H1 (cell line): Measurements from ENCODE around the gene DHRS12. TPM values are rescaled to one million over a fixed set of nuclear protein-coding genes. Genes with fewer than 3 reads are reported as not detected.
A peak's percentile ranks its signal among the peaks of the same experiment; 100 is the strongest.

ENCODE experiments used
- CTCF ChIA-PET: fragments of 300-600 bp; sonication (Branson Sonifier 250); formaldehyde crosslinking; loops from one replicate; lab custom pipeline; 2021; ENCODE audit not compliant: partially characterized antibody; lab: Charles Lee
- POLR2A ChIA-PET: fragments of 300-600 bp; sonication (Branson Sonifier 250); formaldehyde crosslinking; loops from one replicate; lab custom pipeline; 2021; ENCODE audit warnings: inconsistent platforms; ENCODE audit not compliant: partially characterized antibody; lab: Charles Lee
- DNase-seq, 2 experiments: peaks; one replicate each; pipeline versions ENCODE4 v3.0.0 to v3.0.0-alpha.2; 2010 to 2022; ENCODE audit warnings: low spot score in 2 of 2, low read depth in 1 of 2, mixed read lengths in 1 of 2
- FAIRE-seq: peaks from 2 replicates; lab custom pipeline; 2011; peaks lifted over from hg19 to GRCh38; lab: Jason Lieb, UNC
- H2AFZ ChIP-seq: 2 replicates; pipeline ENCODE4 v1.8.1; 2012; ENCODE audit warnings: low read length, inconsistent platforms
- H2AK5ac ChIP-seq: 2 replicates; pipeline ENCODE4 v1.6.1; 2013; ENCODE audit warnings: low read depth, low read length
- H2BK120ac ChIP-seq: replicated peaks from 2 replicates; pipeline ENCODE3; 2013; ENCODE audit warnings: low read depth, low read length, inconsistent platforms
- H2BK12ac ChIP-seq: 2 replicates; pipeline ENCODE4 v1.6.1; 2013; ENCODE audit warnings: low read depth, low read length
- H2BK15ac ChIP-seq: 2 replicates; pipeline ENCODE4 v1.6.1; 2013; ENCODE audit warnings: low read length
- H2BK20ac ChIP-seq: 2 replicates; pipeline ENCODE4 v1.6.1; 2013; ENCODE audit warnings: low read length
- H2BK5ac ChIP-seq: 2 replicates; pipeline ENCODE4 v1.6.1; 2013; ENCODE audit warnings: low read depth, low read length
- H3K14ac ChIP-seq: 2 replicates; pipeline ENCODE4 v1.6.1; 2013; ENCODE audit warnings: inconsistent platforms; ENCODE audit not compliant: insufficient read length
- H3K18ac ChIP-seq: 2 replicates; pipeline ENCODE4 v1.6.1; 2013; ENCODE audit warnings: low read length; ENCODE audit errors: extremely low read depth
- H3K23ac ChIP-seq: 2 replicates; pipeline ENCODE4 v1.6.1; 2013; ENCODE audit warnings: inconsistent platforms; ENCODE audit not compliant: insufficient read length
- H3K23me2 ChIP-seq: 2 replicates; pipeline ENCODE4 v1.6.1; 2013; ENCODE audit warnings: low read depth, low read length
- H3K27ac ChIP-seq: 2 replicates; pipeline ENCODE4 v1.6.1; 2011; ENCODE audit warnings: low read depth, low read length, inconsistent platforms
- H3K27me3 ChIP-seq, 4 experiments: replicated peaks in 1 of 4; 1 replicate in 1 of 4; 2 replicates in 3 of 4; pipeline versions ENCODE4 v1.6.1 to v1.8.1; 2011 to 2013; ENCODE audit warnings: low read length in 3 of 4, mild to moderate bottlenecking in 3 of 4, inconsistent platforms in 2 of 4, mixed read lengths in 2 of 4, moderate library complexity in 1 of 4; ENCODE audit not compliant: control insufficient read depth in 3 of 4, insufficient read depth in 3 of 4; ENCODE audit errors: extremely low read depth in 1 of 4
- H3K36me3 ChIP-seq, 4 experiments: 2 replicates each; pipeline versions ENCODE4 v1.6.1 to v1.8.1; 2011 to 2013; ENCODE audit warnings: mild to moderate bottlenecking in 4 of 4, low read length in 3 of 4, moderate library complexity in 2 of 4, control low read depth in 1 of 4, inconsistent platforms in 1 of 4; ENCODE audit not compliant: insufficient read depth in 4 of 4, control insufficient read depth in 2 of 4
- H3K4ac ChIP-seq: replicated peaks from 2 replicates; pipeline ENCODE3; 2013; ENCODE audit warnings: low read length, low read depth, mixed read lengths, inconsistent platforms; ENCODE audit not compliant: insufficient read length
- H3K4me1 ChIP-seq, 4 experiments: replicated peaks in 1 of 4; 1 replicate in 1 of 4; 2 replicates in 3 of 4; pipeline versions ENCODE4 v1.6.1 to v1.8.1; 2011 to 2013; ENCODE audit warnings: low read length in 3 of 4, inconsistent platforms in 2 of 4, mixed read lengths in 1 of 4; ENCODE audit not compliant: insufficient read depth in 4 of 4, control insufficient read depth in 3 of 4
- H3K4me2 ChIP-seq, 2 experiments: 2 replicates each; pipeline versions ENCODE4 v1.6.1 to v1.8.1; 2011 to 2013; ENCODE audit warnings: low read depth in 2 of 2, low read length in 2 of 2, control low read depth in 1 of 2, inconsistent platforms in 1 of 2, mild to moderate bottlenecking in 1 of 2; ENCODE audit not compliant: insufficient read depth in 1 of 2
- H3K4me3 ChIP-seq, 4 experiments: fragments of 200-600, 300-600 bp in 1 of 4; sonication (generic), shearing (Covaris generic), sonication (Bioruptor Twin) in 1 of 4; 2 replicates each; pipeline versions ENCODE4 v1.5.1 to v1.8.1; 2011 to 2016; ENCODE audit warnings: low read length in 4 of 4, low read depth in 3 of 4, control low read depth in 2 of 4, inconsistent platforms in 2 of 4, mild to moderate bottlenecking in 2 of 4, mixed read lengths in 1 of 4, moderate library complexity in 1 of 4; ENCODE audit not compliant: insufficient read depth in 2 of 4; ENCODE audit errors: extremely low read depth in 1 of 4
- H3K56ac ChIP-seq: replicated peaks from 2 replicates; pipeline ENCODE3; 2013; ENCODE audit warnings: low read depth, mild to moderate bottlenecking, mixed read lengths, low read length, inconsistent platforms; ENCODE audit not compliant: insufficient read length
- H3K79me1 ChIP-seq: 2 replicates; pipeline ENCODE4 v1.6.1; 2013; ENCODE audit warnings: low read depth, low read length, control low read depth
- H3K79me2 ChIP-seq, 2 experiments: 2 replicates each; pipeline versions ENCODE4 v1.6.1 to v1.8.1; 2012 to 2013; ENCODE audit warnings: low read length in 2 of 2, mild to moderate bottlenecking in 2 of 2, inconsistent platforms in 1 of 2; ENCODE audit not compliant: insufficient read depth in 2 of 2, control insufficient read depth in 1 of 2
- H3K9ac ChIP-seq, 4 experiments: replicated peaks in 1 of 4; 1 replicate in 1 of 4; 2 replicates in 3 of 4; pipeline versions ENCODE4 v1.6.1 to v1.8.1; 2011 to 2013; ENCODE audit warnings: low read depth in 3 of 4, low read length in 3 of 4, control low read depth in 2 of 4, mild to moderate bottlenecking in 2 of 4, moderate library complexity in 2 of 4, inconsistent platforms in 1 of 4; ENCODE audit errors: extremely low read depth in 1 of 4
- H3K9me3 ChIP-seq, 2 experiments: 2 replicates each; pipeline versions ENCODE4 v1.6.1 to v1.8.1; 2012 to 2013; ENCODE audit warnings: mild to moderate bottlenecking in 2 of 2, moderate library complexity in 2 of 2, control low read depth in 1 of 2, inconsistent platforms in 1 of 2, low read depth in 1 of 2, low read length in 1 of 2, mixed read lengths in 1 of 2; ENCODE audit not compliant: insufficient read depth in 2 of 2
- H4K20me1 ChIP-seq, 2 experiments: replicated peaks in 1 of 2; 2 replicates each; pipeline versions ENCODE3 to v1.8.1; 2011 to 2013; ENCODE audit warnings: inconsistent platforms in 2 of 2, low read length in 2 of 2, mild to moderate bottlenecking in 1 of 2; ENCODE audit not compliant: insufficient read depth in 2 of 2, control insufficient read depth in 1 of 2
- H4K5ac ChIP-seq: 2 replicates; pipeline ENCODE4 v1.6.1; 2013; ENCODE audit warnings: low read length, low read depth, mixed read lengths, inconsistent platforms; ENCODE audit not compliant: insufficient read length
- H4K8ac ChIP-seq: 2 replicates; pipeline ENCODE4 v1.8.0; 2013; ENCODE audit warnings: mild to moderate bottlenecking, moderate library complexity, low read length, inconsistent platforms; ENCODE audit not compliant: insufficient read depth; ENCODE audit errors: extremely low read depth
- H4K91ac ChIP-seq: replicated peaks from 2 replicates; pipeline ENCODE3; 2013; ENCODE audit warnings: low read length, mixed read lengths, inconsistent platforms; ENCODE audit not compliant: insufficient read length
- BACH1 ChIP-seq: IDR thresholded peaks from 2 replicates; pipeline ENCODE4 v1.6.1; 2012; ENCODE audit warnings: low read length, improper control_type of control experiment
- CEBPB ChIP-seq: IDR thresholded peaks from 2 replicates; pipeline ENCODE4 v1.6.1; 2012; ENCODE audit warnings: low read depth, low read length
- E2F6 ChIP-seq: IDR thresholded peaks from 2 replicates; pipeline ENCODE4 v1.6.1; 2012; ENCODE audit warnings: inconsistent platforms
- EGR1 ChIP-seq: IDR thresholded peaks from 2 replicates; pipeline ENCODE4 v1.6.1; 2011; ENCODE audit warnings: low read depth, low read length, borderline replicate concordance
- NRF1 ChIP-seq: IDR thresholded peaks from 2 replicates; pipeline ENCODE4 v1.6.1; 2011; ENCODE audit warnings: mild to moderate bottlenecking, low read depth, low read length, improper control_type of control experiment
- RBBP5 ChIP-seq: IDR thresholded peaks from 2 replicates; pipeline ENCODE4 v1.7.1; 2012; ENCODE audit warnings: low read depth, mild to moderate bottlenecking, inconsistent platforms, low read length, moderate library complexity, borderline replicate concordance
- WGBS, 2 experiments: shearing (Covaris generic) in 1 of 2; methylation state at CpG; one replicate each; pipeline versions ENCODE4 v1.1.6 to v1.1.7; 2013 to 2015; ENCODE audit warnings: low lambda C conversion rate in 2 of 2, mixed read lengths in 2 of 2, inconsistent platforms in 1 of 2, low coverage in 1 of 2, missing lambda C conversion rate in 1 of 2; ENCODE audit not compliant: insufficient replicate concordance in 2 of 2, insufficient coverage in 1 of 2, insufficient read length in 1 of 2; ENCODE audit errors: extremely low coverage in 1 of 2, missing lambda C conversion rate in 1 of 2; 5-methylcytosine and 5-hydroxymethylcytosine counted together
- polyA plus RNA-seq, 7 experiments: library from polyadenylated mRNA; depleted of rRNA in 3 of 7; stranded (reverse) in 5 of 7; unstranded in 2 of 7; fragments of >200 nt in 5 of 7; fragments of 200-250 nt in 2 of 7; gene quantifications; 1 replicate in 5 of 7; 2 replicates in 1 of 7; 4 replicates in 1 of 7; pipeline versions ENCODE4 v1.2.1 to v1.2.3, GENCODE V29; 2011 to 2013; ENCODE audit warnings: missing spikeins in 2 of 7, mixed read lengths in 2 of 7
- total RNA-seq: library from RNA; stranded (reverse); fragmentation: NEBNext Ultra II Directional; extraction: Animal tissue kit (Norgen Biotek cat#: 25700); gene quantifications from 2 replicates; pipeline ENCODE4 v1.2.1, GENCODE V29; 2021

The DHRS12 gene
- total and polyA plus RNA-seq, 2 of the 8 experiments (the other 6 are each of a cell fraction or from before 2014, with no cell fraction given): 8.7 TPM

GRCh38 chr13:51758691-51759090 is 45.3 kb downstream of the DHRS12 start:
- TF ChIP-seq CEBPB (no peak), E2F6 (no peak), EGR1 (no peak), NRF1 (no peak), BACH1 (no peak), RBBP5 (no peak)
- Histone ChIP-seq H3K23me2 (no peaks in the 10 kb centered on the region), H3K56ac (no peak overlapping the region), H3K4me2 (no peak overlapping the region), H2BK20ac (no peak overlapping the region), H2AFZ (no peak overlapping the region), H3K79me1 (no peaks in the 10 kb centered on the region; the same call in 1 of the 2 replicates), H3K9me3 (no peaks in the 10 kb centered on the region), H2BK15ac (no peak overlapping the region), H3K9ac (no peak overlapping the region), H3K23ac (no peak overlapping the region), H3K27ac (no peak overlapping the region), H3K18ac (no peak overlapping the region), H3K4ac (no peak overlapping the region), H2BK5ac (no peak overlapping the region), H3K4me3 (no peak overlapping the region), H4K91ac (no peak overlapping the region), H2BK120ac (no peak overlapping the region), H4K20me1 (no peaks in the 10 kb centered on the region), H4K8ac (no peak overlapping the region), H3K36me3 (peaks cover 6 to 56% (median 23%) of the 10 kb centered on the region in 4 experiments; a peak in 6 of 8 replicates), H3K14ac (no peak overlapping the region), H2AK5ac (no peak overlapping the region), H3K4me1 (no peaks in the 10 kb centered on the region; a peak in 1 of 7 replicates), H3K79me2 (no peaks in the 10 kb centered on the region), H4K5ac (no peak overlapping the region), H2BK12ac (no peak overlapping the region), H3K27me3 (no peaks in the 10 kb centered on the region)
- ChIA-PET CTCF (interaction anchor here (1.1 to 4.9 kb wide), 6 partner anchors 9 to 95 kb away, joined by 3 to 38 read pairs (median 4); no protein-coding TSS in a partner anchor), POLR2A (no interaction called here)
- FAIRE-seq (no peak), DNase-seq (peak in 1 of 2 experiments; percentile 13)
- WGBS, 2 experiments: 78% methylated on average over 6 of the region's 6 CpGs; no CpG with 5 or more reads in 1 of the 2 experiments
